HG02885 (cell line): ENCODE data around the gene POU3F1.

Experiments
- ATAC-seq: cut with Tn5 transposase; IDR thresholded peaks from one replicate; pipeline ENCODE4 v1.9.1; 2021; ENCODE audit warnings: mild to moderate bottlenecking; ENCODE audit not compliant: unreplicated experiment, poor library complexity

POU3F1 gene

DNA sequence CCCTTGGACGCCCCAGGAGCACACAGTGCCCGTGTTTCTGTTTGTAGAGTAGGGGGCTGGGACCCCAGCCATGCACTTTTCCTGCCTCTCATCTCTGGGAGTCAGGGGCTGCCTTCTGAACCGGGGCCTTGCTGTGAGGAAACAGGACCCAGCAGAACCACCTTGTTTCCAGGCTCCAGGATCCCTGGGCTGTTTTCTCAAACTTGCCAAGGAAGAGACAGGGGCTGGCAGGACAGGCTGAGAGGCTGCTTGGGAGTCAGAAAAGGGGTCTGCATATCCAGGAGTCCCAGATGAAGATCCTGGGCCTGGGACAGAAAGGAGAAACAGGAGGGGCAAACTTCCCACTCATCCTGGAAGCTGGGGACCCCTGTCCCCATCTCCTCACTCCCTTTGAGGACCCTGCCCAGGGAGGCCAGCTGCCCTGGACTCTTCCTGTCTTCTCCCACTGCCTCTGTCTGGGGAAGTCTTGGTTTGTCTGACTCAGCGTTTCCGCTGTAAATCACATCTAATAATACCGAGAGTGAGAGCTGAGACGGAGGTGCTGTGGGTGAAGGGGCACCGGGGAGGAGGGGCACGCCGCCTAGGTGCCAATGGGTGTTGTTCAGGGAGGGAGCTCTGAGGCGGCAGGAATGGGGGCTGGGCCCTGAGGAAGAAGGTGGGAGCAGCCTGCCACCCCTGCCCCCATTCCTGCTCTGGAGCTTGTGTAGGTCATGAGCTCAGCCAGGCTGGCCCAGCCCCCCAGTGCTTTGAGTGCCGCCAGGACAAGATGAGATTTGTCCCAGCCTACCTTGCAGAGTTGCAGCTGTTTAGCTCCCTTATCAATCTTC, 16.7 kb downstream of the POU3F1 start:
- peak; percentile 42 for ATAC-seq

DNA sequence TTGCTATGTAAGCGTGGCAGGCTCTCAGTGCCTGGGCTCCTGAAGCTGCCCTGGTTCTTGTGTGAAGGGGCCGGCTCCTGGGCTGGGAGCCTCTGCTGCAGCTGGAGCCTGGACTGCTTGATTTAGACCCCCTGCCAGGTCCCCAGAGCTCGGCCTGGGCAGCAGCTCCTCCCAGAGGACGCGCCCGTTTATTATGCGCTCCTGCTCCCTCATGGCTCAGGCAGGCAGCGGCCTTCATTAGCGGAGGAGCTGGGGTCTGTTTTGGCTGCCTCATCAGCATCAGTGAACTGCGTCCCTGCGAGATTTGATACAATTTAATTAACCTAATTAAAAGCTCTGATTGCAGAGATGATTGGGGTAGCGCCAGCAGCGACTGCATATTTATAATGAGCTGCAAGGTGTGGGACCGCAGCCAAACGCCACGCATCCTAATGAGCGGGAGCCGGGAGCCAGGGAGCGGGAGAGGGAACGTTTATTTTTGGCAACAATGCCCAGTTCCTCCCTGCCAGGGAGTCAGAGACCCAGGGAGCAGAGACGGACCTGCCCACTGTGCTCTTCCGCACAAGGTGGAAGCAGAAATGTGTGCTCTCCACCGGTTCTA, 17.4 kb downstream of the POU3F1 start:
- no peak for ATAC-seq

DNA sequence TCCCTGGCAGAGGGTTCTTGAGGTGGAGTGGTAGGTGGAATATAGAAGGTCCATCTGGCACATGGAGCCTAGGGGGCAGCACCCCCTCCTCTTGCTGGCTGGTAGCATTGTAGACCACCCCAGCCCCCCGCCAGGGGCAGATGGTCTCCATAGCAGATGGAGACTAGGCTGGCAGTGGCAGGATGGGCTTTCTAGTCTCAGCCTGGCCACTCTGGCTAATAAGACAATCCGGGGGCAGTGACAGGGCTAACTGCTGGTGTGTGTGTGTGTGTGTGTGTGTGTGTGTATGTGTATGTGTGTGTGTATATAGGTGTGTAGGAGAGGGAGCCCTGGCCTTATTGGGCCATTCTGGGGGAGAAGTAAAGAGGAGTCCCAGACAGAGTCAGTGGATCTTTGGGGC, 17.9 kb downstream of the POU3F1 start:
- ATAC-seq, result peak; percentile 7

DNA sequence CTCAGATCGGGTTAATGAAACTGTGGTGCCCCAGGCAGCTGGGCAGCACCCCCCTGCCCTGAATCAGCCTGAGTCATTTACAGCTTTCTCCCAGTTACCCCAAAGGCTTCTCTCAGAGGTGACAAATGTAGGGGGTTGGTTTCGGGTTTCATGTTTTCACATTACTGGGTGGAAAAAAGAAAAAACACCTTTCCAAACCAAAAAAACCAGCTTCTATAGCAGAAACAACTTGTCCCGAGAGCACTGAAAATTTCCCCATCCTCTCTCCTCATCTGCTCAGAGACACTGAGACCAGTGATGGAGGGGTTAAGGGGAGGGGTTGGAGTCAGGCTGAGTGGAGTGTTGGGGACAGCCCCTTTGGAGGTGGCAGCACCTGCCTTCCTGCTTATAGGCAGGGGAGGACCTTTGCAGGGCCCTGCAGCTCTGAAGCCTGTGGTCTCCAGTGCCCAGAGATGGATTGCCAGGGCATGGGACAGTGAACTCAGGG, 18.4 kb downstream of the POU3F1 start:
- ATAC-seq, result peak; percentile 71

DNA sequence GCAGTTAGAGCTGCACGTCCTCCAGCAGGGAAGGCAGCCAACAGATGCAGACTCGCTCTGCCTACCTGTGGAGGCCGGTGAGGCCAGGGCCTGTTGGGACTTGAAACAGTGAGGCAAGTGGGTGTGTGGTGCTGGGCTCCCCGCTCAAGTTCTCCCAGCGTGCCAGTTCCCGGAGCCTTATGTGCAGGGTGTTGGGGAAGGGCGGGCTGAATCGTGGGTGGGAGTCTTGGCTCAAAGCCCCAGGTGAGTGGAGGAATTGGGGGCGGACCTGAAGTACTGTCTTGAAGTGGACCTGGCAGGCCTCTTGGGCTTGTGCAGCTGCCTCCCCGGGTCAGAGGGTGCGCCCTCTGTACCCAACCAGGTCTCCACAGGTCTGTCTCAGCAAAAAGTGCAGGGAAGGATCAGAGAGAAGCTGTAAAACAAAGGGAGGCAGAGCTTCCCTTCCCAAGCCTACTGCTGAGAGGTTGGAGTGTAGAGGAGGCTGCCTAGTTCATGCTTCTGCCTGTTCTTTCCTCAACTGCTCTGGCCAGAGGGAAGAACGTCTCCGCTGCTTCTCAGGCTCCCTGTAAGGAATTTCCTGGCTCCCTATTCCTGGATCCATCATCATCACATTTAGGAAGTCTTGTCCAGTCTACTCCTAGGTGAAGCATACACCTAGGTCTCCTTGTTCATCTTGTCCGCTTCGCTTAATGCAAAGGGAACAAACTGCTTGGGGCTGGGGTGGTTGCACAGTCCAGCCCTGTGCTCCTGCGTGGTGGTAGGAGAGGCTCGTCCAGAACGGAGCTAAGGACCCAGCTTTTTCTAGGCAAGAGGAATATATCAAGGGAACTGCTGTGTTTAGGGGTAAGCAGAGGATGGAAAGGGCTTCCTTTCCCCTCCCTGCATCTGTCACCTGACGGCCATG, 19.1 kb downstream of the POU3F1 start:
- no peak for ATAC-seq

DNA sequence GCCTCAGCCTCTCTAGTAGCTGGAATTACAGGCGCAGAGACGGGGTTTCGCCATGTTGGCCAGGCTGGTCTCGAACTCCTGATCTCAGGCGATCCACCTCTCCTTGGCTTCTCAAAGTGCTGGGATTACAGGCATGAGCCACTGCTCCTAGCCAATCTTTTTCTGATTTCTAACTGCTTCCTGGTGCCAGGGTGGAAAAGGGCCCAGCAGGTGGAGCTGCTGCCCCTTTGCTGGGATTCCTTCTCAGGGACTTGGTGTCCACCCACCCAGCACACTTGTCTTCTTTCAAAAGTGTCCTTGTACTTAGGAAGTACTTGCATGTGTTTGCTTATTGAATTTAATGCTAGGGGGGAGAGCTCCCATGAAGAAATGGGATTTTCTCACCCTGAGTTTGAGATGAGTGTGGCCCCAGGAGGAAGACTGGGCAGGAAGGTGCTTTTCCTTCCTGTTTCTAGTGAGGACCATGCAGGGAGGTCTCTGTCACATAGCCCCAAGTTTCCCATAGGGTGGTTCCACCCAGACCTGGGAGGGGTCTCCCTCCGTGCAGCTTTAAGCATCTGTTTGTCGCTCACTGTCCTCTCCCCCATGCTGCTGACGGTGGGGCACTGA, 19.9 kb downstream of the POU3F1 start:
- no peak for ATAC-seq

DNA sequence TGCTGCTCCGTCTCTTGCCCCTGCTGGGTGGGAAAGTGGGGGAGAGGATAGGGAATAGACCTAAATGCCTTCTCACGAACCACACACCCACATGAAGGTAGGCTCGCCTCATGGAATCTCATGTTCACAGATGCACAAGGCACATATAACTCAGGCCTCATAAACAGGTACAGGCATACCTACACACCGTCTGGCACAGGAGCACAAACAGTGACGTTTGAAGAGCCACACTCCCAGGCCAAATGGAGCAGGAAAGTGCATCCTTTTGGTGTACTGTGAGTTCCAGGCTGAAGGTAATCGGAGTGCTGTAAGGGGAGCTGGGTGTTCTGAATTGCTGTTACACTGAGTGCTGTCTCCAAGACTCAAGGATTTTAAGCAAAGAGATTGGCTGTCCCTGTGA, 20.9 kb downstream of the POU3F1 start:
- ATAC-seq, result no peak

DNA sequence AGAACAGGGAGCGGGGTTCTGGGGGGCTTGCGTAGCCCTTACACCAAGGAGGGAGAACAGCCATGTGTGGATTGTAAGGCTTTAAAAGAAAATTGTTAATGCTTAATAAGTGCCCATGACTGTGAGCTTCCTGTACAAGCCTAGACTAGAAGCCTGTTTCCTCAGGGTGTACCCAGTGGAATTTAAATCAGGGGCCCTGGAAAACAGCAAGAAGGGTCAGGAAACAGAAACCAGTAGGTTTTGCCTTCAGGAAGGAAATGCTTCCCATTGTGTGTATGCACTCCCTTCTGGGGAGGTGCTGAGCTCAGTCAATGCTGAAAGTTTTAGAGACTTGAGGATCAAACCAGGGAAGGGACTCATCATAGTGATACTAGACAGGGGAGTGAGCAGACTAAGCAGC, 21.4 kb downstream of the POU3F1 start:
- no peak for ATAC-seq

DNA sequence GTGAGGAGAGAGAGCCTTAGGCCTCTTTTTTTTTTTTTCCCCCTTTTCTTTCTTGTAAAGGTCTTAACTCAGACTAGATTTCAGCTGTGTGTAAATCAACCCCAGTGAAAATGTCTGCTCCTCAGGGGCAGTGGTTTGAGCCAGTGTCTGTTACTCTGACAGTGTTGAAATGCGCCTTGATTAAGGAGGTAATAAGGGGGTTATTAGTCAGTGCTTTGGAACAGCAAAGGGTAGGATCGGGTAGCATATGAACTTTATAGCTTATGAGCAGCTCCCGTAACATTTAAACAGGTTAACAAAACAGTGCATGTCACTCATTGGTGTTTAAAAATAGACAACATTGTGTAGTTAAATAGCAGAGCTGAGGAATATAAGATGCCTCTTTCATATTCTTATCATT, 23.8 kb downstream of the POU3F1 start:
- ATAC-seq, result no peak

DNA sequence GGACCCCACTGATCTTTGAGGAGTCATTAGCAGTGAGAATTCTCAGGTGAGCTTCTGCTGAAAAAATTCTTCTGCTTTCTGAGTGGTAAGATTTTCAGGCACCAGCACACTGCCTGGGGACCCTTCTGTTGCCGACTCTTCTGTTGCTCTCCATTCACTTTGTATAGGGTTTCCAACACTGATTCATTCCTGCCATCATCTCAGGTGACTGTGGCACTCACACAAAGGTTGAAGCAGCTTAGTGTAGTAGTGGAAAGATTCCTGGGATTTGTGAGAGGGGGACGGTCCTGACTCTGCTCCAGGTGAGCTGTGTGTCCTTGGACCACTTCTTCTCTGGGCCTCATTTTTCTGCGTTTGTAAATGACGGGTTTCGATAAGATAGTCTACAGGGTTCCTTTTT, 24.6 kb downstream of the POU3F1 start:
- ATAC-seq, result no peak

DNA sequence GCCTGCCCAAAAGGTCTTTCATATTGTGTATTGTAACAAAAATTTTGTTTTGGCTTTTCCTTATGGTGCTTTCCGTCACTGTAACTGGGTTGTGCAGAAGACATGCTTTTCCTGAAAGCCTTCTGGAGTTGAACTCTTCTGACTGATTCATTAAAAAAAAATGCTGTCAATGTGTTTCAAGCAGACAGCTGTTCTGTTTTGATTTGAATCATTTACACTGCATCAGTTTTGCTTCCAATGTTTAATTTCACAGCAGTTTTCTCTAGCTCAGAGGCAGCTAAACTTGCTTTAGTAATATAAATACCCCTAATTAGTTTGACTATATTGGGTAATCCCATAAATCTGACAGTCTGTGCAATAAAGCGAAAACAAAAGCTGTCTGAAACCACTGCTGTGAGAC, 26.2 kb downstream of the POU3F1 start:
- ATAC-seq, result no peak

DNA sequence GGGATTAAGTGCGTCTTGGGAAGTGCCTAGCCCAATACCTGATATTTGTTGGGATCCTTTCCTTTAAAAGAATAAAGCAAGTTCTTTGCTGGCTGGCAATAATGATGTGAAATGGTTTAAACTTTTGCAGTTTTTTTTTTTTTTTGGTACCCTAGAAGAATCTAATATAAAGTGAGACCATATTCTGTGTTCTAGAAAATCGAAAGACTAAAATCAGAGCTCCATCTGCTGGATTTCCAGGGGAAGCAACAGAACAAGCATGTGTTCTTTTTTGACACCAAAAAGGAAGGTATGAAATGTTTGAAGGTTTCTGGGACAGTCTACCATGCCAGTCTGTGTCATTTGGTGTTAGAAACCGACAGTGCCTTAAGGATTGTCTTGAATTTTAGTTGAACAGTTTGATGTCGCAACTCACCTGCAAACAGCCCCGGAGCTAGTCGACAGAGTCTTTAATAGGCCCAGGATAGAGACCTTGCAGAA, 27.7 kb downstream of the POU3F1 start:
- no peak for ATAC-seq

DNA sequence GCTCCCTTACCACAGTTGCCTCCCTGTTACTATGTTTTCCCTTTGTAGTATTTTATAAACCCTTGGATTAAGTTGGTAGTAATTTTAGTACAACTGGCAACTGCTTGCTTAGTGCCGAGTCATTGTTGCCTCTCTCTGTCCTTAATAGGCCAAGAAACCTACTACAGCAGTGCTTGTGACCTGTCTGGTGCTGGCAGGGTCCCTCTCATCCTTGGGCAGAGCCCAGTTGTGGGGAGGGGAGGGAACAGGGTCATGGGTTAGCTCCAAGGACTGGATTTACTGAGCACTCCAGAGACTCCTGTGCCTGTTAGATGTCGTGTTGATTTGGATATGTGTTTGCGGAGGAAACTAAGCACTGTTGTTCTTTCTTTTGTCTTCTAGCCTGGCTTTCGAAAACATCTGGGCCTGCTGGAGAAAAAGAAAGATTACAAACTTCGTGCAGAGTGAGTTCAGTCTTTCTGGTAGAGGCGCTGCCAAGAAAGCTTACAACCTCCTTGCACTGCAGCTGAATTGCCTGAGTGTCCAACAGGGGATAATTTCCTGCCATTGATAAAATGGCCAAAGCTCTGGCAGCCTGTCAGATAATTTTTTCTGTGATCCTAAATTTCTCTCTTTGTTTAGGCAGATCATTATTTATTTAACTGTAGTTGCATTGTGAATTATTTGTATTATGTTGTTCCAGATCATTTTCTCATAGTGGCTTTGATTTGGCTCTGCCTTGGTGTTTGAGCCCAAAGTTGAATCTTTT, 30.4 kb downstream of the POU3F1 start:
- ATAC-seq, result no peak

DNA sequence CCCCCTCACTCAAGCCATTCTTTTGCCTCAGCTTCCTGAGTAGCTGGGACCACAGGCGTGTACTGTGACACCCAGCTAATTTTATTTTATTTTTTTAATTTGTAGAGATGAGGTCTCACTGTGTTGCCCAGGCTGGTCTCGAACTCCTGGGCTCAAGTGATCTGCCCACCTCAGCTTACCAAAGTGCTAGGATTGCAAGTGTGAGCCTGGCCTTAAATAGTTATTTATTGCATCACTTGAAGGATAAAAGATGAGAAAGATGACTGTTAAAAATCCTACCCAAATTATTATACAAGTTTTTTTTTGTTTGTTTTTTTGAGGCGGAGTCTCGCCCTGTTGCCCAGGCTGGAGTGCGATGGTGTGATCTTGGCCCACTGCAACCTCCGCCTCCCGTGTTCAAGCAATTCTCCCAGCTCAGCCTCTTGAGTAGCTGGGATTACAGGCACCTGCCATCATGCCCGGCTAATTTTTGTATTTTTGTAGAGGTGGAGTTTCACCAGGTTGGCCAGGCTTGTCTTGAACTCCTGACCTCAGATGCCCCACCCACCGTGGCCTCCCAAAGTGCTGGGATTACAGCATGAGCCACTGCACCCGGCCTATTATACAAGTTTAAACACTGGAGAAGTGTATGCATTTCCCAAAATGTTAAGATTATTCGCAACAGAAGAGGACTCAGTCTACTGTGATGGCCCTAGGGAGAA, 31.7 kb downstream of the POU3F1 start:
- ATAC-seq, result no peak

DNA sequence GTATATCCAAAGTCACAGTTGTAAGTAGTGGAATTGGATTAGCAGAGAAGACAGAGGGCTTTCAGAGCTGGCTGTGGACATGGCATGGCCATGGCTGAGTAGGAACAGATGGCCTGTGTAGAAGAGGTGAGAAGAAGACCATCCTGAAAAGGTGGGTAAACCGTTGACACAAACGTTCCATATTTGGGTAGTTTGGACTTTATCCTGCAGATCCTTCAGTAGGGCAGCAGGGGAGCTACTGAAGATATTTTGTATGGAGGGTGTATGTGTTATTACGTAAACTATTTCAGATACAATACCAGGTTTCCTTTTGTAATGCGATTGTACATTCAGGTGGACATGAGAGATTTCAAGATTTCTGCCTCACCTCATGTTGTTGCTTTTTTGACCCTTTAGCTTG, 32.4 kb downstream of the POU3F1 start:
- ATAC-seq, result no peak

DNA sequence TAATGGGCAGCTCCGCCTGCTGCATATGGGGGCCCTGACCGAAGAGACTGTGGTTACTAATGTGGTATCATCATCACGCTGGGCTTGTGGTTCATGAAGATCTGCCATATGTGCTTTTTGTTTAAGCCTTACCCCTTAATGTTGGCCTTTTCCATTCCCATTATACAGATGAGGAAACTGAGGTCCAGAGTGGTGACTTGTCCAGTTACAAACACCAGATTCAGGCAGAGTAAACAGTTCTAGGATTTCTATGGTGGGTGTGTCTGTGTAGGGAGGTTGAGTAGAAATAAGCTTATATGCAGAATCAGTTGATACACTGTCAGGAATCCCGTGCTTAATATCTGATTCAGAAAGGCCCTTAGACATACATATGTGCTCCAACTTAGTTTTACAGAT, 33.4 kb downstream of the POU3F1 start:
- no peak for ATAC-seq

DNA sequence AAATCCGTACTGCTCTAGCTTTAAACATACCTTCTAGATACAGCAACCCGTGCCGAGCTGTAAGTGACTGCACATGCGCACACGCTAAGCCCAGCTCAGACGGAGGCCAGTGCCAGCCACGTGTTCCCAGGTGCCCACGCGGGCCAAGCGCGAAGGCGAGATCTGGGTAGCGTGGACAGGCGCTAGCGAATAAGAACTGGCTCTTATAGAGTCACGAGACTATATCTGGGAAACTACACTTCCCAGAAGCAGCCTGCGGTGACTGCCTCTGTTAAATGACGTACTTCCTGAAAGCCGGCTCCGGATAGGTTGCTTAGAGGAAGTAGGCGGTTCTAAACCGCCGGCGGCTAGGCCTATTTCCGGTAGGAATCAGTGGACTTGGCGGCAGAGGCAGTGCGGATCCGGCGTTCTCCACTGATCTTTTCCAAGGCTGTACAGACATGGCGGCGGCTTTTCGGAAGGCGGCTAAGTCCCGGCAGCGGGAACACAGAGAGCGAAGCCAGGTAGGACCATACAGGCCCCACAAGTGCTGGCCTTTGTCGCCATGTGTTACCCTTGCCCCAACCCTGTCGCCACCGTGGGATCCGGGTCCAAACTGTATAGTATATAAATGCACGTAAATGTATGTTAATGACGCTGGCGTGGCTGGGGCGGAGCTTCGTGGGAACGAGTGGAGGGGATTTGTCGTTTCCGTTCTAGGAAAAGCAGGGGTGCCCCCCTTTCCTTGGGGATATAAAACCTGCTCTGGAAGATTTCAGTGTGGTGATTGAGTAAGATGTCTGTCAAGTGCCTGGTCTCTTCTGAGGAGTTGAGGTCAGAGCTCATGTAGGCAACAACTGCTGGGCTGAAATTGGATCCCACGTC, 34.0 kb downstream of the POU3F1 start, which contains the start of gene UTP11:
Gene UTP11, plus strand, starts transcription at position 372 of the 864 bp plus-strand sequence. Its CDS starts 69 bp downstream, at position 441.
- ATAC-seq, result peak; percentile 95

DNA sequence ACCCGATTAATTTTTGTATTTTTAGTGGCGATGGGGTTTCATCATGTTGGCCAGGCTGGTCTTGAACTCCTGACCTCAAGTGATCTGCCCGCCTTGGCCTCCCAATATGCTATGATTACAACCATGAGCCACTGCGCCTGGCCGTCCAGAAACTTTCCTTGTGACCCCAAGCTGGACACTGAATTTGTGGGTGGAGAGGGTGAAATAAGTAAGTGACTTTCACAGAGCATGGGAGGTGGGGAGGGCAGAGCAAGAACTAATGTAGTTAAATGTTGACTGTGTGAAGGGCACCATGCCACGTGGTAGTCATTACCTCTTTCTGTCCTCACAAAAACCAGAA, 36.8 kb downstream of the POU3F1 start:
- ATAC-seq, result no peak
